Fibroblast of skin of abdomen (primary cell): Measurements from ENCODE around the gene PPARD.
"Not testable (repeated sequence)": the region's sequence is repeated elsewhere in the genome, so short reads cannot be mapped to it uniquely, and the experiment has no call there.

Source experiments
- DNase-seq: peaks from one replicate; pipeline ENCODE4 v3.0.0-alpha.2; 2013

Gene PPARD

GRCh38 chr6:35385457-35386202, 43.3 kb downstream of the PPARD start:
- peak; percentile 63 for DNase-seq

- DNase-seq, result no peak
Measured at GRCh38 chr6:35386989-35387388, 44.6 kb downstream of the PPARD start.

GRCh38 chr6:35388030-35388429, 45.7 kb downstream of the PPARD start:
- no peak for DNase-seq

- no peak for DNase-seq
Measured at GRCh38 chr6:35388772-35389352, 46.5 kb downstream of the PPARD start.

GRCh38 chr6:35389386-35389785, 47.0 kb downstream of the PPARD start:
- not testable (repeated sequence) for DNase-seq

GRCh38 chr6:35391240-35391968, 49.0 kb downstream of the PPARD start:
- peak; percentile 85 for DNase-seq

- no peak for DNase-seq
Measured at GRCh38 chr6:35392111-35392702, 49.8 kb downstream of the PPARD start.

GRCh38 chr6:35392773-35393672, 50.7 kb downstream of the PPARD start:
- no peak for DNase-seq

GRCh38 chr6:35396991-35397390, 54.6 kb downstream of the PPARD start:
- DNase-seq, result peak; percentile 34

GRCh38 chr6:35397806-35398418, 55.6 kb downstream of the PPARD start:
- DNase-seq, result no peak

GRCh38 chr6:35398526-35398925, 56.2 kb downstream of the PPARD start:
- no peak for DNase-seq

GRCh38 chr6:35400111-35400510, 57.8 kb downstream of the PPARD start:
- no peak for DNase-seq

GRCh38 chr6:35400901-35401311, 58.5 kb downstream of the PPARD start:
- DNase-seq, result no peak

- DNase-seq, result no peak
Measured at GRCh38 chr6:35401514-35401913, 59.2 kb downstream of the PPARD start.

- DNase-seq, result no peak
Measured at GRCh38 chr6:35402136-35402855, 59.9 kb downstream of the PPARD start.

- no peak for DNase-seq
Measured at GRCh38 chr6:35402856-35403191, 60.5 kb downstream of the PPARD start.

GRCh38 chr6:35403544-35404442, 61.4 kb downstream of the PPARD start:
- no peak for DNase-seq

- DNase-seq, result no peak
Measured at GRCh38 chr6:35406711-35407485, 64.5 kb downstream of the PPARD start.

GRCh38 chr6:35409245-35409644, 66.9 kb downstream of the PPARD start:
- no peak for DNase-seq
